HepG2 (cell line): Measurements from ENCODE around the gene TOM1L2. TPM values are rescaled to one million over a fixed set of nuclear protein-coding genes. Genes with fewer than 3 reads are reported as not detected.

Source experiments
- AGO2 ChIP-seq: fragments of 200-400 bp; formaldehyde crosslinking; optimal IDR thresholded peaks from 2 replicates; pipeline ENCODE3; 2017; ENCODE audit warnings: mild to moderate bottlenecking, low read depth, low read length, moderate library complexity
- ATAD3A ChIP-seq: sonication (generic); formaldehyde crosslinking; IDR thresholded peaks from 2 replicates; pipeline ENCODE4 v1.4.0; 2020; ENCODE audit warnings: missing genetic modification reagents
- CSRNP2 ChIP-seq: sonication (generic); formaldehyde crosslinking; conservative IDR thresholded peaks from 2 replicates; pipeline ENCODE4 v1.8.0; 2022; ENCODE audit warnings: low read depth, missing genetic modification reagents
- ELF4 ChIP-seq: sonication (generic); formaldehyde crosslinking; IDR thresholded peaks from 2 replicates; pipeline ENCODE4 v1.5.0; 2020; ENCODE audit warnings: missing genetic modification reagents, mild to moderate bottlenecking, moderate library complexity, borderline replicate concordance
- FOSL1 ChIP-seq: sonication (generic); formaldehyde crosslinking; IDR thresholded peaks from 2 replicates; pipeline ENCODE4 v1.9.0; 2021; ENCODE audit warnings: missing genetic modification reagents, borderline replicate concordance
- HBP1 ChIP-seq: IDR thresholded peaks from 2 replicates; pipeline ENCODE4 v1.6.1; 2016; ENCODE audit warnings: low read depth, control low read depth
- HDAC1 ChIP-seq: sonication (generic); formaldehyde crosslinking; IDR thresholded peaks from 2 replicates; pipeline ENCODE4 v1.5.1; 2020; ENCODE audit warnings: mild to moderate bottlenecking, missing genetic modification reagents
- KDM2A ChIP-seq: sonication (generic); formaldehyde crosslinking; IDR thresholded peaks from 2 replicates; pipeline ENCODE4 v1.4.0; 2020; ENCODE audit warnings: low read depth, missing genetic modification reagents, borderline replicate concordance
- LBX2 ChIP-seq: sonication (generic); formaldehyde crosslinking; IDR thresholded peaks from 2 replicates; pipeline ENCODE4 v1.5.0; 2020; ENCODE audit warnings: missing genetic modification reagents, mild to moderate bottlenecking, borderline replicate concordance
- PRMT3 ChIP-seq: sonication (generic); formaldehyde crosslinking; IDR thresholded peaks from 2 replicates; pipeline ENCODE4 v1.8.1; 2022; ENCODE audit warnings: low read depth, mild to moderate bottlenecking, moderate library complexity, missing genetic modification reagents, borderline replicate concordance
- SIX4 ChIP-seq: sonication (generic); formaldehyde crosslinking; IDR thresholded peaks from 2 replicates; pipeline ENCODE4 v1.4.0; 2020; ENCODE audit warnings: missing genetic modification reagents
- SP5 ChIP-seq: IDR thresholded peaks from 2 replicates; pipeline ENCODE4 v1.6.1; 2016; ENCODE audit warnings: low read depth, borderline replicate concordance
- ZFP36L1 ChIP-seq: sonication (generic); formaldehyde crosslinking; IDR thresholded peaks from 2 replicates; pipeline ENCODE4 v1.8.0; 2022; ENCODE audit warnings: mild to moderate bottlenecking, missing genetic modification reagents, moderate library complexity
- ZNF24 ChIP-seq: fragments of 450-650 bp; IDR thresholded peaks from 2 replicates; pipeline ENCODE4 v1.6.1; 2017; ENCODE audit warnings: antibody characterized with exemption, mild to moderate bottlenecking
- ZNF333 ChIP-seq: sonication (generic); formaldehyde crosslinking; IDR thresholded peaks from 2 replicates; pipeline ENCODE4 v1.4.0; 2020; ENCODE audit warnings: mild to moderate bottlenecking, missing genetic modification reagents, borderline replicate concordance
- ZNF451 ChIP-seq: sonication (generic); formaldehyde crosslinking; IDR thresholded peaks from 2 replicates; pipeline ENCODE4 v1.5.0; 2020; ENCODE audit warnings: mild to moderate bottlenecking, missing genetic modification reagents
- ZNF572 ChIP-seq: sonication (generic); formaldehyde crosslinking; IDR thresholded peaks from 2 replicates; pipeline ENCODE4 v1.5.1; 2020; ENCODE audit warnings: mild to moderate bottlenecking, missing genetic modification reagents
- ZNF614 ChIP-seq: IDR thresholded peaks from 2 replicates; pipeline ENCODE4 v1.6.1; 2018; ENCODE audit warnings: missing biosample characterization, missing genetic modification reagents, inconsistent platforms, borderline replicate concordance
- ZNF740 ChIP-seq: sonication (generic); formaldehyde crosslinking; IDR thresholded peaks from 2 replicates; pipeline ENCODE4 v1.4.0; 2020; ENCODE audit warnings: missing genetic modification reagents
- polyA plus RNA-seq, 8 experiments: library from polyadenylated mRNA; depleted of rRNA in 3 of 8; stranded (reverse) in 7 of 8; unstranded in 1 of 8; fragments of >200 nt; fragmentation: Illumina TruSeq in 4 of 8; extraction: Trizol in 4 of 8; gene quantifications; 2 replicates each; pipeline versions ENCODE4 v1.2.1 to v1.2.3, GENCODE V29; 2011 to 2016; ENCODE audit warnings: low read depth in 4 of 8, missing spikeins in 1 of 8, mixed read lengths in 1 of 8; ENCODE audit not compliant: insufficient read depth in 1 of 8
- total RNA-seq, 5 experiments: library from RNA; depleted of rRNA; stranded (reverse); fragments of >200 nt; fragmentation: Illumina TruSeq; extraction: Trizol; gene quantifications; 2 replicates each; pipeline ENCODE4 v1.2.3, GENCODE V29; 2016; ENCODE audit warnings: low read depth in 1 of 5
- TF ChIP-seq, protein P1 (sequence below): sonication (generic); formaldehyde crosslinking; IDR thresholded peaks from 2 replicates; pipeline ENCODE4 v1.5.0; 2020; ENCODE audit warnings: mild to moderate bottlenecking, missing genetic modification reagents

TOM1L2 gene
- total and polyA plus RNA-seq, 2 of the 13 experiments (the other 11 are each of a cell fraction or from before 2014, with no cell fraction given) = 4.7 to 7.4 TPM

DNA sequence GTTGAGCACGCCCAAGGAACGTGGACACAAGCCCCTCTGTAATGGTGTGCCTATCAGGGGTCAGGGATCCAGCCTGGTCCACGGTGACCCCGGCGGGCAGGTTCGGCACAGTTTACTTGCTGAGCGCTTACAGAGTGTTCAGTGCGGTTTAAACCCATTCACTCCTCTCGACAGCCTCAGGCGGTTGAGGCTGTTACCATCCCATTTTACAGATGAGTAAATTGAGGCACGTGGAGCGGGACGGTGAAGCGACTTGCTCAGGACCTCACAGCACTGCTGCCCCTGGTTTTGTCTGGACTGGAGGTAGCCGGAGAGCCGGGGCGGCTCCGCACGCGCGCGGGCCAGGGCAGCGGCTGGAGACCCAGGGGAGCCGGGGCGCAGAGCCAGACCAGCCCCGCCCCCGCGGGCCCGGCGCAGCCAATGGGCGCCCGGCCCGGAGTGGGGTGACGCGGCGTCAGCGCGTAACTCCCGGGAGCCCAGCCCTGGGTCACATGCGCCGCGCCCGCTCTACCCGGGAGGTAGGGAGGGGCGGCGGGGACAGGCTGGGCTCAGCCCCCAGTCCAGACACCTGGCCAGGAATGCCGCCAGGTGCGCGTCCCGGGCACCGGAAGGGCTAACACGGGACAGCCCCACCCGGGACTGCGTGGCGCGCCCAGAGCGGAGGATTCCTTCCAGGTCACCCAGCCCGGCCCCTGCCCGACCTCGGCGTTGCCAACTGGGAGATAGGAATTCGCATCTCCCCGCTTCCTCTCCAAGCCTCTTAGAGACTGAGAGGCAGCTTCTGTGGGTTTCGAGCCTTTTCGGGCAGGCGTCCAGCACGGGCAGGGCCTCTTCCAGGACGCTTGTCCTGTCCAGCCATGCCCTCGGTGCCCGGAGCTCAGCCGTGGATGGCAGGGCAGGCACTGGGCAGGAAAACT lies 132.2 kb downstream of the TOM1L2 start (continued):
- TF ChIP-seq CSRNP2 (CRISPR knock-in tag) (peak; percentile 67; the same call in 1 of the 2 replicates), ZNF572 (CRISPR knock-in tag) (peak; percentile 37; the same call in 1 of the 2 replicates), HDAC1 (CRISPR knock-in tag) (peak; percentile 77), AGO2 (peak; percentile 71), ZNF740 (CRISPR knock-in tag) (0 out of 2 replicates have a peak, but pooled peaks have one; percentile 31), ZNF24 (0 out of 2 replicates have a peak, but pooled peaks have one; percentile 17), SP5 (CRISPR knock-in tag) (no peak; the same call in 1 of the 2 replicates), ZNF614 (CRISPR knock-in tag) (no peak), SIX4 (no peak), PRMT3 (no peak; the same call in 1 of the 2 replicates), KDM2A (CRISPR knock-in tag) (peak; percentile 53; the same call in 1 of the 2 replicates), LBX2 (no peak), ZFP36L1 (CRISPR knock-in tag) (0 out of 2 replicates have a peak, but pooled peaks have one; percentile 71), FOSL1 (CRISPR knock-in tag) (no peak), HBP1 (CRISPR knock-in tag) (0 out of 2 replicates have a peak, but pooled peaks have one; percentile 22), ZNF333 (peak; percentile 61; the same call in 1 of the 2 replicates), ZNF451 (CRISPR knock-in tag) (no peak; the same call in 1 of the 2 replicates), ELF4 (CRISPR knock-in tag) (0 out of 2 replicates have a peak, but pooled peaks have one; percentile 60), ATAD3A (no peak)
- TF ChIP-seq, protein P1, sequence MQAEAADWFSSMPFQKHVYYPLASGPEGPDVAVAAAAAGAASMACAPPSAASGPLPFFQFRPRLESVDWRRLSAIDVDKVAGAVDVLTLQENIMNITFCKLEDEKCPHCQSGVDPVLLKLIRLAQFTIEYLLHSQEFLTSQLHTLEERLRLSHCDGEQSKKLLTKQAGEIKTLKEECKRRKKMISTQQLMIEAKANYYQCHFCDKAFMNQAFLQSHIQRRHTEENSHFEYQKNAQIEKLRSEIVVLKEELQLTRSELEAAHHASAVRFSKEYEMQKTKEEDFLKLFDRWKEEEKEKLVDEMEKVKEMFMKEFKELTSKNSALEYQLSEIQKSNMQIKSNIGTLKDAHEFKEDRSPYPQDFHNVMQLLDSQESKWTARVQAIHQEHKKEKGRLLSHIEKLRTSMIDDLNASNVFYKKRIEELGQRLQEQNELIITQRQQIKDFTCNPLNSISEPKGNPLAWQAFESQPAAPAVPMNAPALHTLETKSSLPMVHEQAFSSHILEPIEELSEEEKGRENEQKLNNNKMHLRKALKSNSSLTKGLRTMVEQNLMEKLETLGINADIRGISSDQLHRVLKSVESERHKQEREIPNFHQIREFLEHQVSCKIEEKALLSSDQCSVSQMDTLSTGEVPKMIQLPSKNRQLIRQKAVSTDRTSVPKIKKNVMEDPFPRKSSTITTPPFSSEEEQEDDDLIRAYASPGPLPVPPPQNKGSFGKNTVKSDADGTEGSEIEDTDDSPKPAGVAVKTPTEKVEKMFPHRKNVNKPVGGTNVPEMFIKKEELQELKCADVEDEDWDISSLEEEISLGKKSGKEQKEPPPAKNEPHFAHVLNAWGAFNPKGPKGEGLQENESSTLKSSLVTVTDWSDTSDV (CRISPR knock-in tag) = peak; percentile 69; the same call in 1 of the 2 replicates
